Measurements from ENCODE around the gene MVB12B.

The MVB12B gene

GRCh38 chr9:126341426-126341825 lies 14.8 kb downstream of the MVB12B start:
- TF ChIP-seq ZFX (IDR thresholded peaks at IDR 0.05; ENCODE audit: borderline replicate concordance) (no peak), CTCF (IDR thresholded peaks at IDR 0.05) (no peak)

GRCh38 chr9:126341902-126342301 lies 15.3 kb downstream of the MVB12B start:
- no peak for TF ChIP-seq CTCF (IDR thresholded peaks at IDR 0.05)
- TF ChIP-seq ZFX (IDR thresholded peaks at IDR 0.05; ENCODE audit: borderline replicate concordance): no peak
- H3K27ac ChIP-seq: no peak overlapping the region

More at GRCh38 chr9:126341426-126341825, 14.8 kb downstream of the MVB12B start:
- H3K27ac ChIP-seq: no peak overlapping the region

GRCh38 chr9:126342621-126343031 lies 16.0 kb downstream of the MVB12B start:
- TF ChIP-seq CTCF (IDR thresholded peaks at IDR 0.05) (no peak), ZFX (IDR thresholded peaks at IDR 0.05; ENCODE audit: borderline replicate concordance) (no peak)
- no peak overlapping the region for H3K27ac ChIP-seq

- no peak for TF ChIP-seq CTCF (IDR thresholded peaks at IDR 0.05)
- no peak for TF ChIP-seq ZFX (IDR thresholded peaks at IDR 0.05; ENCODE audit: borderline replicate concordance)
- H3K27ac ChIP-seq: no peak overlapping the region
Measured at GRCh38 chr9:126343271-126343700, 16.7 kb downstream of the MVB12B start.

- H3K27ac ChIP-seq: no peak overlapping the region
- TF ChIP-seq ZFX (IDR thresholded peaks at IDR 0.05; ENCODE audit: borderline replicate concordance): no peak
- no peak for TF ChIP-seq CTCF (IDR thresholded peaks at IDR 0.05)
Measured at GRCh38 chr9:126346031-126346430, 19.4 kb downstream of the MVB12B start.

- TF ChIP-seq ZFX (IDR thresholded peaks at IDR 0.05; ENCODE audit: borderline replicate concordance) (no peak), CTCF (IDR thresholded peaks at IDR 0.05) (no peak)
- H3K27ac ChIP-seq: no peak overlapping the region
Measured at GRCh38 chr9:126347093-126347492, 20.5 kb downstream of the MVB12B start.

GRCh38 chr9:126347911-126348760 lies 21.5 kb downstream of the MVB12B start:
- TF ChIP-seq CTCF (IDR thresholded peaks at IDR 0.05): no peak
- TF ChIP-seq ZFX (IDR thresholded peaks at IDR 0.05; ENCODE audit: borderline replicate concordance): no peak
- H3K27ac ChIP-seq: no peak overlapping the region

Data from 22Rv1 (cell line).